K562 (cell line): Measurements from ENCODE around the gene KIF19. TPM values are rescaled to one million over a fixed set of nuclear protein-coding genes. Genes with fewer than 3 reads are reported as not detected.

Experiments
- ATAC-seq: fragments of 200-7000 bp; cut with Tn5 transposase; 3 replicates; pipeline ENCODE4 v1.9.1; 2020; ENCODE audit warnings: moderate library complexity
- BruUV-seq: library from RNA; stranded (reverse); fragments of 400-500 nt; replicated peaks from 2 replicates; lab custom pipeline; 2021; lab: Mats Ljungman, UMichigan
- CTCF ChIA-PET: fragments of 300-600 bp; formaldehyde crosslinking; extraction: SDS; loops from one replicate; lab custom pipeline; 2021; ENCODE audit warnings: low intra/inter-chr PET ratio; lab: Yijun Ruan, JAX
- POLR2A ChIA-PET: fragments of 300-600, 350-650 bp; sonication (Branson Sonifier 250); formaldehyde crosslinking; extraction: SDS; loops from one replicate; lab custom pipeline; 2021; ENCODE audit warnings: antibody characterized with exemption, inconsistent platforms; lab: Yijun Ruan, JAX
- DNase-seq, 4 experiments: peaks; one replicate each; pipeline versions ENCODE4 v3.0.0 to v3.0.0-alpha.2; 2011 to 2018; ENCODE audit warnings: low spot score in 3 of 4, mixed read lengths in 3 of 4; ENCODE audit errors: extremely low read depth in 1 of 4
- FAIRE-seq: peaks from 2 replicates; lab custom pipeline; 2011; peaks lifted over from hg19 to GRCh38; lab: Jason Lieb, UNC
- H2AFZ ChIP-seq: 2 replicates; pipeline ENCODE4 v1.6.0; 2011; ENCODE audit warnings: low read depth, low read length, control low read depth, inconsistent platforms
- H3K27ac ChIP-seq: fragments of 200-600 bp; 3 replicates; pipeline ENCODE4 v1.8.0; 2011; ENCODE audit warnings: low read depth, mild to moderate bottlenecking, control low read depth, inconsistent platforms, low read length, moderate library complexity, mixed read lengths; ENCODE audit errors: extremely low read depth
- H3K27me3 ChIP-seq, 2 experiments: fragments of 300-600 bp in 1 of 2; 2 replicates in 1 of 2; 3 replicates in 1 of 2; pipeline versions ENCODE4 v1.6.0 to v1.8.0; 2011; ENCODE audit warnings: inconsistent platforms in 2 of 2, low read length in 2 of 2, mild to moderate bottlenecking in 1 of 2, mixed read lengths in 1 of 2, moderate library complexity in 1 of 2; ENCODE audit not compliant: control insufficient read depth in 2 of 2, insufficient read depth in 2 of 2
- H3K36me3 ChIP-seq: fragments of 300-600 bp; 3 replicates; pipeline ENCODE4 v1.8.0; 2011; ENCODE audit warnings: mild to moderate bottlenecking, low read length, inconsistent platforms; ENCODE audit not compliant: control insufficient read depth, insufficient read depth
- H3K4me1 ChIP-seq, 2 experiments: fragments of 200-600 bp in 1 of 2; replicated peaks in 1 of 2; 2 replicates in 1 of 2; 3 replicates in 1 of 2; pipeline versions ENCODE4 v1.5.1 to v1.8.0; 2011; ENCODE audit warnings: inconsistent platforms in 2 of 2, low read length in 2 of 2, mild to moderate bottlenecking in 1 of 2, mixed read lengths in 1 of 2, moderate library complexity in 1 of 2; ENCODE audit not compliant: control insufficient read depth in 2 of 2, insufficient read depth in 2 of 2
- H3K4me2 ChIP-seq: 2 replicates; pipeline ENCODE4 v1.6.1; 2011; ENCODE audit warnings: low read length, control low read depth, inconsistent platforms, mixed read lengths; ENCODE audit not compliant: insufficient read depth
- H3K4me3 ChIP-seq: fragments of 200-600 bp; sonication (generic), shearing (Covaris generic); 2 replicates; pipeline ENCODE4 v1.5.1; 2016; ENCODE audit warnings: control low read depth, inconsistent platforms
- H3K79me2 ChIP-seq: fragments of 200-600 bp; 3 replicates; pipeline ENCODE4 v1.8.0; 2011; ENCODE audit warnings: low read length, inconsistent platforms; ENCODE audit not compliant: control insufficient read depth, insufficient read depth
- H3K9ac ChIP-seq, 2 experiments: 2 replicates each; pipeline versions ENCODE4 v1.6.0 to v1.6.1; 2011; ENCODE audit warnings: low read depth in 2 of 2, low read length in 2 of 2, control low read depth in 1 of 2, inconsistent platforms in 1 of 2, mild to moderate bottlenecking in 1 of 2, mixed read lengths in 1 of 2; ENCODE audit not compliant: insufficient read depth in 1 of 2
- H3K9me1 ChIP-seq: one replicate; pipeline ENCODE4 v1.6.0; 2011; ENCODE audit warnings: inconsistent platforms, mild to moderate bottlenecking, low read length, moderate library complexity; ENCODE audit not compliant: control insufficient read depth, insufficient read depth
- H3K9me3 ChIP-seq: replicated peaks from 2 replicates; pipeline ENCODE4 v1.5.1; 2011; ENCODE audit warnings: low read depth, low read length, inconsistent platforms; ENCODE audit not compliant: control insufficient read depth, insufficient read depth
- H4K20me1 ChIP-seq: replicated peaks from 2 replicates; pipeline ENCODE4 v1.6.1; 2011; ENCODE audit warnings: low read length, inconsistent platforms, mixed read lengths; ENCODE audit not compliant: control insufficient read depth, insufficient read depth
- CHD4 ChIP-seq: fragments of 200-600 bp; sonication (generic); IDR thresholded peaks from 3 replicates; pipeline ENCODE4 v1.6.1; 2012; ENCODE audit warnings: low read depth, mild to moderate bottlenecking, mixed read lengths, low read length, inconsistent platforms; ENCODE audit not compliant: insufficient read depth, insufficient replicate concordance, poor library complexity, severe bottlenecking
- CTCFL ChIP-seq: IDR thresholded peaks from 2 replicates; pipeline ENCODE4 v1.6.1; 2011; ENCODE audit warnings: borderline replicate concordance, low read depth, mild to moderate bottlenecking, moderate library complexity, low read length; ENCODE audit not compliant: insufficient read depth, poor library complexity, severe bottlenecking
- EGR1 ChIP-seq: fragments of 450-650 bp; conservative IDR thresholded peaks from 2 replicates; pipeline ENCODE4 v1.6.1; 2017; ENCODE audit warnings: mild to moderate bottlenecking
- EWSR1 ChIP-seq: fragments of 450-650 bp; IDR thresholded peaks from 2 replicates; pipeline ENCODE4 v1.6.1; 2018; ENCODE audit warnings: borderline replicate concordance, mild to moderate bottlenecking, low read depth, moderate library complexity; ENCODE audit not compliant: partially characterized antibody
- HDGF ChIP-seq: fragments of 450-650 bp; IDR thresholded peaks from 2 replicates; pipeline ENCODE4 v1.6.1; 2016
- HSF4 ChIP-seq: fragments of 250-450 bp; sonication (Bioruptor Pico); IDR thresholded peaks from 2 replicates; pipeline ENCODE4 v2.1.2; 2022; ENCODE audit warnings: mild to moderate bottlenecking, moderate library complexity, borderline replicate concordance
- KAT7 ChIP-seq: sonication (generic); formaldehyde crosslinking; IDR thresholded peaks from 2 replicates; pipeline ENCODE4 v1.8.0; 2022; ENCODE audit warnings: missing genetic modification reagents, mild to moderate bottlenecking, borderline replicate concordance
- KDM5B ChIP-seq: fragments of 200-600 bp; sonication (generic); IDR thresholded peaks from 2 replicates; pipeline ENCODE4 v1.6.1; 2012; ENCODE audit warnings: low read depth, mild to moderate bottlenecking, moderate library complexity, low read length, control low read depth, inconsistent platforms; ENCODE audit not compliant: insufficient replicate concordance
- MCM2 ChIP-seq: fragments of 450-650 bp; IDR thresholded peaks from 2 replicates; pipeline ENCODE4 v1.6.1; 2017; ENCODE audit warnings: low read depth, mild to moderate bottlenecking
- MCM7 ChIP-seq, 2 experiments: fragments of 450-650 bp; IDR thresholded peaks; 2 replicates each; pipeline ENCODE4 v1.6.1; 2016 to 2018
- NUFIP1 ChIP-seq: fragments of 450-650 bp; IDR thresholded peaks from 2 replicates; pipeline ENCODE4 v1.6.1; 2018; ENCODE audit not compliant: partially characterized antibody
- RBM17 ChIP-seq: fragments of 200-400 bp; formaldehyde crosslinking; IDR thresholded peaks from 2 replicates; pipeline ENCODE4 v1.6.1; 2017; ENCODE audit warnings: low read depth, mild to moderate bottlenecking, low read length, borderline replicate concordance
- TRIM28 ChIP-seq: fragments of 450-650 bp; IDR thresholded peaks from 2 replicates; pipeline ENCODE4 v1.6.1; 2017
- ZNF324 ChIP-seq: fragments of 250-450 bp; sonication (Bioruptor Pico); IDR thresholded peaks from 2 replicates; pipeline ENCODE4 v1.4.0; 2020; ENCODE audit warnings: mild to moderate bottlenecking
- ZNF583 ChIP-seq: fragments of 250-450 bp; sonication (Bioruptor Pico); IDR thresholded peaks from 2 replicates; pipeline ENCODE4 v1.4.0; 2020
- ZNF699 ChIP-seq: fragments of 250-450 bp; sonication (Bioruptor Pico); IDR thresholded peaks from 2 replicates; pipeline ENCODE4 v1.8.0; 2021; ENCODE audit warnings: mild to moderate bottlenecking, moderate library complexity; ENCODE audit not compliant: insufficient replicate concordance
- ZSCAN29 ChIP-seq: fragments of 450-650 bp; IDR thresholded peaks from 2 replicates; pipeline ENCODE4 v1.6.1; 2017
- WGBS: fragments of 100-300 bp; shearing (Covaris generic); methylation state at CpG from one replicate; pipeline ENCODE4 v1.1.6; 2016; ENCODE audit warnings: low coverage, mixed read lengths; ENCODE audit not compliant: insufficient coverage; ENCODE audit errors: missing lambda C conversion rate; 5-methylcytosine and 5-hydroxymethylcytosine counted together
- in situ Hi-C: fragments of 300-500 bp; cut with MboI; formaldehyde crosslinking; loops from 4 replicates; pipeline ENCODE4 v1.15.0; 2018; ENCODE audit warnings: inconsistent platforms, mixed read lengths
- intact Hi-C: fragments of 100-400 bp; cut with micrococcal nuclease; formaldehyde crosslinking; loops from 2 replicates; pipeline ENCODE4 v1.14.2; 2022
- polyA plus RNA-seq, 8 experiments: library from polyadenylated mRNA; depleted of rRNA in 4 of 8; stranded (reverse) in 5 of 8; unstranded in 3 of 8; fragments of >200 nt; fragmentation: Nextera tagmentation in 2 of 8; fragmentation: Illumina TruSeq in 1 of 8; extraction: Ambion mirVana in 2 of 8; extraction: Trizol in 1 of 8; gene quantifications; 2 replicates each; pipeline versions ENCODE4 v1.2.1 to v1.2.3, GENCODE V29; 2011 to 2014; ENCODE audit warnings: inconsistent platforms in 1 of 8, missing spikeins in 1 of 8
- total RNA-seq, 7 experiments: library from RNA; depleted of rRNA in 6 of 7; stranded (reverse); fragments of >200 nt in 6 of 7; fragmentation: Illumina TruSeq in 2 of 7; extraction: Trizol in 2 of 7; gene quantifications; 2 replicates each; pipeline versions ENCODE4 v1.2.1 to v1.2.3, GENCODE V29; 2011 to 2021; ENCODE audit warnings: low replicate concordance in 1 of 7
- TF ChIP-seq, protein P1 (sequence below): fragments of 150-350 bp; IDR thresholded peaks from 2 replicates; pipeline ENCODE4 v1.6.1; 2014; ENCODE audit warnings: low read depth, mild to moderate bottlenecking, low read length, borderline replicate concordance

Gene KIF19
- total and polyA plus RNA-seq, 9 of the 15 experiments (the other 6 are each of a cell fraction or from before 2014, with no cell fraction given), result 0.10 TPM; not detected in 8

DNA sequence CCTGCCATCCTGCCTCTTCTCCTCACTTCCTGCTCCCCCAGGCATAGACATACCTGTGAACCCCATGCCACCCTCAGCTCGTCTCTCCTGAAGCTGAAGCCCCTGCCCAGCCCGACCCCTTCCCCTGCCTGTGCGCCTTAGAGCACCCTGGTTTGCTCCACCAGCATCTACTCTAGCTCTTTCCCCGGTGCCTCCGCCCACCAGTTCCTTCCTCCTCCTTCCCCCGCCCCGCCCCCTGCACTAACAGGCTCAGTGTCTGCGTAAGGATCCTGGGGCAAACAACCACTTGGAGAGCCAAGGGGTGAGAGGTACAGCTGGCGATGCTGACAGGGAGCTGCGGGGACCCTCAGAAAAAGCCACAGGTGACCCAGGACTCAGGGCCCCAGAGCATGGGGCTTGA, 43.2 kb downstream of the KIF19 start:
- Histone ChIP-seq H3K27ac (no peak overlapping the region), H3K27me3 (peaks cover 24 to 53% of the 10 kb centered on the region in 2 experiments), H3K9me1 (no peaks in the 10 kb centered on the region), H4K20me1 (peaks cover 9% of the 10 kb centered on the region), H3K9ac (no peak overlapping the region), H3K9me3 (no peaks in the 10 kb centered on the region), H3K4me3 (no peak overlapping the region), H3K4me2 (no peak overlapping the region), H3K4me1 (peaks cover 0 to 22% of the 10 kb centered on the region in 2 experiments; a peak in 1 of 5 replicates), H3K79me2 (no peaks in the 10 kb centered on the region), H3K36me3 (no peaks in the 10 kb centered on the region), H2AFZ (no peak overlapping the region)
- no TSS peak for BruUV-seq
- FAIRE-seq (no peak), DNase-seq (peak in 1 of 4 experiments; percentile 26), ATAC-seq (peak; percentile 69)
- intact Hi-C loops, result loop anchor here (2.0 to 5.0 kb wide), 3 partner anchors 88 to 163 kb away; partner anchors contain the start of gene CD300LB
- POLR2A ChIA-PET, result interaction anchor here (0.6 kb wide), 1 partner anchor 667 kb away, joined by 3 read pairs; no protein-coding TSS in a partner anchor
- in situ Hi-C loops, result no loop called here
- CTCF ChIA-PET, result interaction anchor here (1.7 to 2.0 kb wide), 3 partner anchors 88 to 164 kb away, joined by 4 to 18 read pairs (median 14); no protein-coding TSS in a partner anchor
- 0% methylated on average over 2 of the region's 10 CpGs for whole genome bisulfite sequencing
- TF ChIP-seq KAT7 (no peak), ZNF699 (CRISPR knock-in tag) (no peak), MCM2 (no peak), TRIM28 (no peak), HSF4 (CRISPR knock-in tag) (no peak), RBM17 (no peak), EGR1 (no peak), EWSR1 (no peak), KDM5B (no peak), NUFIP1 (no peak), MCM7 (IDR thresholded peaks at IDR 0.05) (no peak), CTCFL (no peak), HDGF (no peak), ZNF583 (CRISPR knock-in tag) (no peak), ZNF324 (CRISPR knock-in tag) (no peak), ZSCAN29 (no peak), CHD4 (no peak)
- TF ChIP-seq, protein P1, sequence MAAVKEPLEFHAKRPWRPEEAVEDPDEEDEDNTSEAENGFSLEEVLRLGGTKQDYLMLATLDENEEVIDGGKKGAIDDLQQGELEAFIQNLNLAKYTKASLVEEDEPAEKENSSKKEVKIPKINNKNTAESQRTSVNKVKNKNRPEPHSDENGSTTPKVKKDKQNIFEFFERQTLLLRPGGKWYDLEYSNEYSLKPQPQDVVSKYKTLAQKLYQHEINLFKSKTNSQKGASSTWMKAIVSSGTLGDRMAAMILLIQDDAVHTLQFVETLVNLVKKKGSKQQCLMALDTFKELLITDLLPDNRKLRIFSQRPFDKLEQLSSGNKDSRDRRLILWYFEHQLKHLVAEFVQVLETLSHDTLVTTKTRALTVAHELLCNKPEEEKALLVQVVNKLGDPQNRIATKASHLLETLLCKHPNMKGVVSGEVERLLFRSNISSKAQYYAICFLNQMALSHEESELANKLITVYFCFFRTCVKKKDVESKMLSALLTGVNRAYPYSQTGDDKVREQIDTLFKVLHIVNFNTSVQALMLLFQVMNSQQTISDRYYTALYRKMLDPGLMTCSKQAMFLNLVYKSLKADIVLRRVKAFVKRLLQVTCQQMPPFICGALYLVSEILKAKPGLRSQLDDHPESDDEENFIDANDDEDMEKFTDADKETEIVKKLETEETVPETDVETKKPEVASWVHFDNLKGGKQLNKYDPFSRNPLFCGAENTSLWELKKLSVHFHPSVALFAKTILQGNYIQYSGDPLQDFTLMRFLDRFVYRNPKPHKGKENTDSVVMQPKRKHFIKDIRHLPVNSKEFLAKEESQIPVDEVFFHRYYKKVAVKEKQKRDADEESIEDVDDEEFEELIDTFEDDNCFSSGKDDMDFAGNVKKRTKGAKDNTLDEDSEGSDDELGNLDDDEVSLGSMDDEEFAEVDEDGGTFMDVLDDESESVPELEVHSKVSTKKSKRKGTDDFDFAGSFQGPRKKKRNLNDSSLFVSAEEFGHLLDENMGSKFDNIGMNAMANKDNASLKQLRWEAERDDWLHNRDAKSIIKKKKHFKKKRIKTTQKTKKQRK, result no peak
